Pulmonary artery endothelial cell (primary cell): ENCODE measurements around the gene DIP2B. TPM values are rescaled to one million over a fixed set of nuclear protein-coding genes. Genes with fewer than 3 reads are reported as not detected.
"Not testable (repeated sequence)": the region's sequence is repeated elsewhere in the genome, so short reads cannot be mapped to it uniquely, and the experiment has no call there.

Experiments used
- DNase-seq: peaks from one replicate; pipeline ENCODE4 v3.0.0-alpha.2; 2011; ENCODE audit warnings: low read depth, low spot score
- total RNA-seq: library from RNA; depleted of rRNA; stranded (reverse); fragments of >200 nt; gene quantifications from 2 replicates; pipeline ENCODE4 v1.2.3, GENCODE V29; 2014

The DIP2B gene
- total RNA-seq, 1 donor from 2014 or later = 29.6 TPM

DNA sequence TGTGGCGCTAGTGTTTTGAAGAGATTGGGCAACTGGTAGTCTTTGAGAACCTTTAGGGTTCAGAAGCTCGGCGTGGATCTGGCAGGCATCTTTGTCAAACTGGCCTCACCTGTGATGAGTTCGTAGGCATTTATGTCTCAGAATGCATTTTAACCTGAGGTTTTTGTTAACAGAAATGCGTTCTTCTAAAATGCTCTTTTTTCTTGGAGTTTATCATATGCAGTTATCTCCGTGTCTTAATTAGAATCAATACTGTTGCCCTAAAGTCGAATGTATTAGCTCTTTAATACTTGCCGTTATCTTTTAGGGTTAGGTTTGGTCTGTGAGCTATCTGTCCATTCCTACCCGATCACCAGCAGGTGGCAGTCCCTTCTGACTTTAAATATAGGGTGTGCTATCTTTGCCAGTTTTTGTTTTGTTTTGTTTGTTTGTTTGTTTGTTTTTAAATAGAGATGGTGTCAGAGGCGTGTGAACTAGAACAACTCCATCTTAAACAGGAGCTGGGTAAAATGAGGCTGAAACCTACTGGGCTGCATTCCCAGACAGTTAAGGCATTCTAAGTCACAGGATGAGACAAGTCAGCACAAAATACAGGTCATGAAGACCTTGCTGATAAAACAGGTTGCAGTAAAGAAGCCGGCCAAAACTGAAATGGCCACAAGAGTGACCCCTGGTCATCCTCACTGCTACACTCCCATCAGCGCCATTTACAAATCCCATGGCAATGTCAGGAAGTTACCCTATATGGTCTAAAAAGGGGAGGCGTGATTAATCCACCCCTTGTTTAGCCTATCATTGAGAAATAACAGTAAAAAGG, 260.5 kb downstream of the DIP2B start:
- no peak for DNase-seq

DNA sequence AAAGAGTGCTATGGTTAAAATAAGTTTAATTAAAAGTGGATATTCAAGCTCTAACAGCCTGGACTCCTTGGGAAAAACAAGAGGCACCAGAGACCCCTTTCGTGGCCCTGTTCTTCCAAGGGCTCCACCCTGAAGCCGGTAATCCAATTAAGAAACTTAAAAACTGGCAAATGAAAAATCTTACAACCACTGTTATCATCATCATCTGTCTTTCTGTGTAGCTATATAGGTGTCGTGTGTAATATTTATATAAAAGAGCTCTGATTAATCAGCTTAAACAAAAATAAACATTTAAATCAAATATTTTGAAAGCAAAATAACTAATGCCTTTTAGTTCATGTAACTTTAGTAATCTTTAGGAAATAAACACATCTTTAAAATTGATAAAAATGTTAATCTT, 263.6 kb downstream of the DIP2B start:
- DNase-seq = no peak

DNA sequence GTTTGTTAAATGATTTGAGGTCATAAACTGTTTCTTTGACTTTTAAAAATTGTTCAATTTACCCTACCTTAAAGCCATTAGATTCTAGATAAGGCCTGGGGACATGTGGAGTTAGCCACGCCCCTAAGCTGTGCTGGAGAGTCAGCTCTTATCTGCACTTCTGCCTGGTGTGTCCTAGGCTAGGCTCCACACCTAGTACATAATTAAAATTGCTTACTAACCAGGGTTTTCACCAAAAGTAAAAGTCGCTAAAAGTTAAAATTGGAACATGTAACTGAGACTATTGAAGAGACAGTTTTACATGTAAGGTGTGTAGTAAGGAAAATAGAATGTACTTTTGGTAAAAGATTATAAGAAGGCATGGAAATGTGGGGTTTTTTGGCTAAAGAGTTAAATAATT, 264.0 kb downstream of the DIP2B start:
- not testable (repeated sequence) for DNase-seq

DNA sequence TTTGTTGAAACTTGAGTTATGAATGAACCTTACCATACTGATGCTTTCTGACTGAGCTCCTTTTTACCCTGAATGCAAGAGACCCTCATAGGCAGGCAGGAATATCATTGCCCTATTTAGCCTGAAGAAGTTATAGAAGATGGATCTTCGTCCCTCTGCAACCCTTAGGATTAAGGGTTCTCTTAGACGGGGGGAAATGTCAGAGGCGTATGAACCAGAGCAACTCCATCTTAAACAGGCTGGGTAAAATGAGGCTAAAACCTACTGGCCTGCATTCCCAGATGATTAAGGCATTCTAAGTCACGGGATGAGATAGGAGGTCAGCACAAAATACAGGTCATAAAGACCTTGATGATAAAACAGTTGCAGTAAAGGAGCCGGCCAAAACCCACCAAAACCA, 266.6 kb downstream of the DIP2B start:
- no peak for DNase-seq

GRCh38 chr12:50772470-50772869, 267.7 kb downstream of the DIP2B start:
- no peak for DNase-seq

DNA sequence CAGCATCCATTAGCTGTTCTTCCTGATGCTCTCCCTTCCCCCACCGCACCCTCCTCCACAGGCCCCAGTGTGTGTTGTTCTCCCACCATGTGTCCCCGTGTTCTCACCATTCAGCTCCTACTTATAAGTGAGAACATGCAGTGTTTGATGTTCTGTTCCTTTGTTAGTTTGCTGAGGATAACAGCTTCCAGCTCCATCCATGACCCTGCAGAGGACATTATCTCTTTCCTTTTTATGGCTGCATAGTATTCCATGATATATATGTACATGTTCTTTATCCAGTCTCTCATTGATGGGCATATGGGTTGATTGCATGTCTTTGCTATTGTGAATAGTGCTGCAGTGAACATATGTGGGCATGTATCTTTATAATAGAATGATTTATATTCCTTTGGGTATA, 268.1 kb downstream of the DIP2B start:
- DNase-seq = no peak

DNA sequence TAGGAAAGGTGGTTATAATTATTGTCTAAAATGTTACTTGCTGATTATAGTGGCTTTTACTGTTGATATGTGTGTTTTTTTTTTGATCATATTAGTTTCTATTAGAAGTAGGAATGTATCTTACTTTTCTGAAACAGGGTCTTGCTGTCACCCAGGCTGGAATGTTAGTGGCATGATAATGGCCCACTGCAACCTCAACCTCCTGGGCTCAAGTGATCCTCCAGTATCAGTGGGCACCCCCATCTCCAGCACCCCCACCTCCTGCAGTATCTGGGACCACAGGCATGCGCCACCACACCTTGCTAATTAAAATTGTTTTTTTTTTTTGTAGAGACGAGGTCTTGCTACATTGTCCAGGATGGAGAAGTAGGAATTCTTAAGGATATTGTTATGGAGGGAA, 270.5 kb downstream of the DIP2B start:
- DNase-seq = no peak

DNA sequence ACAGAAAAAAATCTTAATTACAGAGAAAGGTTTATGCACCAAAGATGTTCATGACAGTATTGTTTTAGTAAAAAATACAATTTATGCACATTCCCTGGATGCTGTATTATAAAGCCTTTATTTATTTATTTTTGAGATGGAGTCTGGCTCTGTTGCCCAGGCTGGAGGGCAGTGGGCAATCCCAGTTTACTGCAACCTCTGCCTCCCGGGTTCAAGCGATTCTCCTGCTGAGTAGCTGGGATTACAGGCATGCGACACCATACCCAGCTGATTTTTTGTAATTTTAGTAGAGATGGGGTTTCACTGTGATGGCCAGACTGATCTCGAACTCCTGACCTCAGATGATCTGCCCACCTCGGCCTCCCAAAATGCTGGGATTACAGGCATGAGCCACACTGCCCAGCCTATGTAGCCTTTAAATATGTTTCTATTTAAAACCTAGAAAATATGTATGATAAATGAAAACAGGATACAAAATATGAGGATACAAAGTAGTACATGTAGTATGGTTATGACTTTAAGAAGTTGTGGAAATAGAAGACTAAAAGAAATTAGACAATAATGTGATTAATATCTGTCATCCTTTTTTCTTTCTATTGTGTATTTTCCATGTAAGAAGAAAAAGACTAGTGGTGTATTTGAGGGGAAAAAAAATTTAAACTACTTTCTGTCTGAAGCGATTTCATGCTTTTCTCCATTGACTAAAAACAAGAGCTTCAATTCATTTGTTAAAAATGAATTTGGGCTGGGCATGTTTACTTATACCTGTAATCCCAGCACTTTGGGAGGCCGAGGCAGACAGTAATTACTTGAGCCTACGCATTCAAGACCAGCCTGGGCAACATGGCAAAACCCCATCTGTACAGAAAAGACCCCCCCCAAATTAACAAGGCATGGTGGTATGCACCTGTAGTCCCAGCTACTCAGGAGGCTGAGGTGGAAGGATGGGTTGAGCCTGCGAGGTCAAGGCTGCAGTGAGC, 272.3 kb downstream of the DIP2B start:
- no peak for DNase-seq

DNA sequence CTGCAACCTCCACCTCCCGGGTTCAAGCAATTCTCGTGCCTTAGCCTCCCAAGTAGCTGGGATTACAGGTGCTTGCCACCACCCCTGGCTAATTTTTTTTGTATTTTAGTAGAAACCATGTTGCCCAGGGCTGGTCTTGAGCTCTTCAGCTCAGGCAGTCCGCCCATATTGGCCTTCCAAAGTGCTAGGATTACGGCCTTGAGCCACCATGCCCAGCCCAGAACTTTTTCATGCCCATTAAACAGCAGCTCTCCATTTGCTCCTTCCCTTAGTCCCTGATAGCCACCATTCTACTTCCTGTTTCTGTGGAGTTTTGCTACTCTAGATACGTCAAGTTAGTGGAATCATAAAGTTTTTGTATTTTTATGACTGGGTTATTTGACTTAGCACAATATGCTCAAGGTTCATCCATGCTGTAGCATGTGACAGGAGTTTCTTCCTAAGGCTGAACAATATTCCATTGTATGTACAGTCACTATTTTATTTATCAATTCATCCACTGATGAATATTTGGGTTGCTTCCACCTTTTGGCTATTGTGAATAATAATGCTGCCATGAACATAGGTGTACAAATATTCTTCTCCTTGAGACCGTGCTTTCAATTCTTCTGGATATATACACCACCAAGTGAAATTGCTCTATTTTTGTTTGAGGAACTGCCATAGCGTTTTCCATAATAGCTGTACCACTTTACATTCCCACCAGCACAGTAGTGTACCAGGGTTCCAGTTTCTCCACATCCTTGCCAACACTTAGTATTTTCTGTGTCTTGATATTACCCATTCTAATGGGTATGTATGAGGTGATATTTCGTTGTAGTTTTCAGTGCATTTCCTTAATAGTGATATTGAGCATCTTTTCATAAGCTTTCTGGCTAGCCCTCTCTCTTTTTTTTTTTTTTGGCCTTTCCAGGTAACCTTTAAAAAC, 274.1 kb downstream of the DIP2B start:
- no peak for DNase-seq

DNA sequence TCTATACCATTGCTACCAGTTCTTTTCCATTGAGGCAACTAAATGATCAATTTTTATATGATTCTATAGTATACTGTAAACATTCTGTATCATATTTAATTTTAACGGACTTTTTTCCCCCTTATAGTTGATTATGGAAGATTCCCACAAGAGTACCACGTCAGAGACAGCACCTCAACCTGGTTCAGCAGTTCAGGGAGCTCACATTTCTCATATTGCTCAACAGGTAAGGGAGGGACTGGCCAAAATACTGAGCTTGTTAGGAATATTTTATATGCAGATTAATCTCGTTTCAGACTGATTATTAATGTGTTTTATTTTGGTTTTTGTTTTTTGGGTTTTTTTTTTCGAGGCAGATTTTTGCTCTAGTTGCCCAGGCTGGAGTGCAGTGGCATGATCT, 275.2 kb downstream of the DIP2B start:
- DNase-seq = no peak

GRCh38 chr12:50784501-50784900, 279.7 kb downstream of the DIP2B start:
- no peak for DNase-seq

- no peak for DNase-seq
Measured at GRCh38 chr12:50785406-50786001, 280.7 kb downstream of the DIP2B start.

DNA sequence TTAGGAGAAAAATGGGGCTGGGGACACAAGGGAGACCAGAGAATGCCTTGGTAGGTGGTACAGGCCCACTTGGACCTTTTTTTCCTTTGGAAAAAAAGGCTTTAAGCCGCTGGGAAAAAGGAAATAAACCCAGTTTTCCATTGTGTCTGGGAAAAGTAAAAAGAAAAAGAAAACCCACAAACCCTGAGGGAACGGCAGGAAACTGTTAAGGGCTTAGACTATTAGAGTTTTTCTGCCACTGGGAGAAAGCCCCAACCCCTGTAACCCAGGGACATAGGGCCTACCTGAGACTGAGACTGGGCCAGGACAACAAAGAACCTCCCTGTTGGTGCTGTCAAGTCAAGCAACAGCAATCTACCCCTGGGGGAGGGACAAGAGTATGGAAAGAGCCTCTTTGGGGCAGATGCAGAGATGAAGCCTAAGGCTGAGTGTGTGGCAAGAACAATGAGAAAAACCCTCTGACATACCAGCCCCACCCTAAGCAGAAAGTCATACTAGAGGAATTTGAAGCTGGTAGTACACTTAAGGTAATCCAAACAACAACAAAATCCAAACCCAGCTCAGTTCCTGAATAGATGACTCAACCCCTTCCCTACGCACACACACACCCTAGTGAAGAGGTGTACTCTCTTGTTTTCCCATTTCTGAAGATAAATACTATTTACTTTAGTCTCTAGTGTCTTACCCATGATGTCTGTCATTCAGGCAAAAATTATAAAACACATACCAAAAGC, 281.9 kb downstream of the DIP2B start:
- DNase-seq = peak; percentile 76

DNA sequence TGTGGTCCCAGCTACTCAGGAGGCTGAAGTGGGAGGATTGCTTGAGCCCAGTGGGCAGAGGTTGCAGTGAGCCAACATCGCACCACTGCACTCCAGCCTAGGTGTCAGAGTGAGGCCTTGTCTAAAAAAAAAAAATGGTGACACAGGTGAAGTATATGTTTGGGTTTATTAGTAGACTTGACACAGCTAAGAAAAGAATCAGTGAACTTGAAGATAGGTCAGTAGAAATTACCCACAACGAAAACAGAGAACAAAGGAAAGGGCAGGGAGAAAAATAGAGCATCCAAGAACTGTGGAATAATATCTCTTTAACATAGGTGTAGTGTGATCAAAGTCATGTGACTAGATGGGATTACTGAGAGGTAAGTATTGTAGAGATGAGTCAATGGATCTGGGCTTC, 282.8 kb downstream of the DIP2B start:
- no peak for DNase-seq

GRCh38 chr12:50788561-50788960, 283.8 kb downstream of the DIP2B start:
- no peak for DNase-seq

GRCh38 chr12:50790081-50790480, 285.3 kb downstream of the DIP2B start:
- DNase-seq = no peak
